Measurements from ENCODE around the gene CCND2.

The CCND2 gene

DNA sequence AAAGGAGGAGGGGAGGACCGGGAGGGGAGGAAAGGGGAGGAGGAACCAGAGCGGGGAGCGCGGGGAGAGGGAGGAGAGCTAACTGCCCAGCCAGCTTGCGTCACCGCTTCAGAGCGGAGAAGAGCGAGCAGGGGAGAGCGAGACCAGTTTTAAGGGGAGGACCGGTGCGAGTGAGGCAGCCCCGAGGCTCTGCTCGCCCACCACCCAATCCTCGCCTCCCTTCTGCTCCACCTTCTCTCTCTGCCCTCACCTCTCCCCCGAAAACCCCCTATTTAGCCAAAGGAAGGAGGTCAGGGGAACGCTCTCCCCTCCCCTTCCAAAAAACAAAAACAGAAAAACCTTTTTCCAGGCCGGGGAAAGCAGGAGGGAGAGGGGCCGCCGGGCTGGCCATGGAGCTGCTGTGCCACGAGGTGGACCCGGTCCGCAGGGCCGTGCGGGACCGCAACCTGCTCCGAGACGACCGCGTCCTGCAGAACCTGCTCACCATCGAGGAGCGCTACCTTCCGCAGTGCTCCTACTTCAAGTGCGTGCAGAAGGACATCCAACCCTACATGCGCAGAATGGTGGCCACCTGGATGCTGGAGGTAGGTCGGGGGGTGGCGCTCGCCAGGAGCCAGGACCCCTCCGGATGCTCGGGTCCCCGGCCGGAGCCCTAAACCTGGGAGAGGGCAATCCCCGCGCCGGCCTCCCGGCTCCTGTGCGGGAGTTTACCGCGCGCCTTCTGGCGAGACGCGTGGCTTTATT lies at the start of gene CCND2:
CCND2 (plus strand) TSS at position 111 of the 744 bp plus-strand sequence; CDS start at position 390, 279 bp downstream.
- peak within 1 kb of the TSS; percentile 76 for H3K4me3 ChIP-seq (replicated peaks; ENCODE audit: low read depth, low read length)
- TF ChIP-seq, protein P1, sequence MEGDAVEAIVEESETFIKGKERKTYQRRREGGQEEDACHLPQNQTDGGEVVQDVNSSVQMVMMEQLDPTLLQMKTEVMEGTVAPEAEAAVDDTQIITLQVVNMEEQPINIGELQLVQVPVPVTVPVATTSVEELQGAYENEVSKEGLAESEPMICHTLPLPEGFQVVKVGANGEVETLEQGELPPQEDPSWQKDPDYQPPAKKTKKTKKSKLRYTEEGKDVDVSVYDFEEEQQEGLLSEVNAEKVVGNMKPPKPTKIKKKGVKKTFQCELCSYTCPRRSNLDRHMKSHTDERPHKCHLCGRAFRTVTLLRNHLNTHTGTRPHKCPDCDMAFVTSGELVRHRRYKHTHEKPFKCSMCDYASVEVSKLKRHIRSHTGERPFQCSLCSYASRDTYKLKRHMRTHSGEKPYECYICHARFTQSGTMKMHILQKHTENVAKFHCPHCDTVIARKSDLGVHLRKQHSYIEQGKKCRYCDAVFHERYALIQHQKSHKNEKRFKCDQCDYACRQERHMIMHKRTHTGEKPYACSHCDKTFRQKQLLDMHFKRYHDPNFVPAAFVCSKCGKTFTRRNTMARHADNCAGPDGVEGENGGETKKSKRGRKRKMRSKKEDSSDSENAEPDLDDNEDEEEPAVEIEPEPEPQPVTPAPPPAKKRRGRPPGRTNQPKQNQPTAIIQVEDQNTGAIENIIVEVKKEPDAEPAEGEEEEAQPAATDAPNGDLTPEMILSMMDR (IDR thresholded peaks at IDR 0.05; ENCODE audit: low read length, missing control alignments) = no peak
- peak; percentile 88 for DNase-seq (ENCODE audit: low read depth)

DNA sequence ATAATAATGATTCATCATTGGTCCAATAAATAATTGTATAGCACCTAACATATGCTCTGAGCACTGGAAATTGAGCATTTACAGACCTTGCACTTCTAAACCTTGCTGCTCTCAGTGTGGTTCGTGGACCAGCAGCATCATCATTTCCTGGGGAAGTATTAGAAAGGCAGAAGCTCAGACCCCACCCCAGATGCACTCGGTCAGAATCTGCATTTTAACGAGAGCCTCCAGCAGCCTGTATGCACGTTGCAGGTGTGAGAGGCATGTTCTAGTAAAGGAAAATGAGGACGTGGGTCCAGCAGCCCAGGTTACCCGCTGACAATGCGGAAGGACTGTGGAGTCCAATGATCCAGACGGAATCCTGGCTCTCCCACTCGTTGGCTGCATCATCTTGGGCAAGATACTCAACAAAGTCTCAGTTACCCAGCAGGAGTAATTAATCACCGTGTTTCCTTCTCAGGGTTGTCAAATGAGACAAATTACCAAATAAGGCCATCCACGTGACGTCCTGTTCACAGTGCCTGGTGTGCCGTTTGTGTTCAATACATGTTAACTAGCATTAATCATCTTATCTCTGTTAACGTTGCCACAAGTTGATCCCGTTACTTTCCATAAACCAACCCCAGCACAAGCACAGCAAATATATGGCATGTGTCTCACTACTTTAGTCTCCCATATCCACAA lies 49.2 kb upstream of the CCND2 start:
- no peak overlapping the region for H3K4me3 ChIP-seq (replicated peaks; ENCODE audit: low read depth, low read length)

DNA sequence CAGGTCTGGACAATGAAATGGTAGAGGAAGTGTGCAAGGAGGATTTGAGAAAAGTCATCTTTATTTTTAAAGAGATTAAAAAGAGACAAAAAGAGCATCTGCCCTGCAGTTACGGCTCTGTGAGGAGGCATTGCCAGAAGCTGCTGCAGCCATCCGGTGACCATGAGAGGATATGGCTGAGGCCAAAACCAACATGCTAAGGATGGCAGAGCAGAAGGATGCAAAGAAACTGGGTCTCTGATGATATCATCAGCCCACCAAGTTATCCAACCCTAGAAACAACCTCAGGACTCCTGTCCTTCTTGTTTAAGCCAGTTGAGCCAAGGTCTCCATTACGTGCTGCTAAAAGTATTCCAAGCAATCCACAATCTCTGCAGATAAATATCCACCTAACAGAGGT lies 48.0 kb upstream of the CCND2 start:
- DNase-seq (ENCODE audit: low read depth) = no peak
- no peak overlapping the region for H3K4me3 ChIP-seq (replicated peaks; ENCODE audit: low read depth, low read length)
- TF ChIP-seq, protein P1 (IDR thresholded peaks at IDR 0.05; ENCODE audit: low read length, missing control alignments) = no peak

More for the DNA sequence above, 49.2 kb upstream of the CCND2 start:
- TF ChIP-seq, protein P1 (IDR thresholded peaks at IDR 0.05; ENCODE audit: low read length, missing control alignments) = no peak
- DNase-seq (ENCODE audit: low read depth) = no peak

DNA sequence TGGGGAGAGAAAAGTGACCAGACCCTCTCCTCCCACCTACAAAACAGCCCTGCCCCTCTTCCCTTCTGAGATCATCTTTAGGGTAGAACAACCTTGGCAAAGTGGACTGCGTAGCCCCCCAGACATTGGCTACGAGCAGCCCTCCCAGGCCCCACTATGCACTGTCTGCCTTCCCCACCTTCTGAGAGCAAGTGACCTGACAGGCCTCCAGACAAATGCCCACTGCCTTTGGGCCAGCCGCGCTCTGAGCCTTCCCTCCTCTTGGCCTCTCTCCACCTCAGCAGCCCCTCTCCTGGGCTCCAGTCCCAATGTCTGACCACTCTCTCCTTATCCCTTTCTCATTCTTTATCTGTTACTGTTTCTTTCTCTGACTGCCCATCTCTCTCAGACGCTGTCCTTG lies 46.5 kb upstream of the CCND2 start:
- H3K4me3 ChIP-seq (replicated peaks; ENCODE audit: low read depth, low read length) = no peak overlapping the region
- DNase-seq (ENCODE audit: low read depth) = no peak
- TF ChIP-seq, protein P1 (IDR thresholded peaks at IDR 0.05; ENCODE audit: low read length, missing control alignments) = no peak

DNA sequence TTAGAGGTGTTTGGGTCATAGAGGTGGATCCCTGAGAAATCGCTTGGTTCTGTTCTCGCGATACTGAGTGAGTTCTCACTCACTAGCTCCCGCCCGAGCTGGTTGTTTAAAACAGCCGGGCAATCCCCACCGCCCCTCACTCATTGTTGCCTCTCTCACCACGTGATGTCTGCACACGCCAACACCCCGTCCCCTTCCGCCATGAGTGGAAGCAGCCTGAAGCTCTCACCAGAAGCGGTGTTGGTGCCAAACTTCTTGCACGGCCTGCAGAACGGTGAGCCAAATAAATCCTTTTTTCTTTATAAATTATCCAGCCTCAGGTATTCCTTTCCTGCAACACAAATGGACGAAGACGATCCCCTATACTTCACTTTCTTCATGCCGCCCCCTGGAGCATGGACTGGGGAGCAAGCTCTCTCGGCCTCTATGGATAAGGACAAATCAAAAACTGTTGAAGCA lies 45.4 kb upstream of the CCND2 start:
- no peak overlapping the region for H3K4me3 ChIP-seq (replicated peaks; ENCODE audit: low read depth, low read length)

DNA sequence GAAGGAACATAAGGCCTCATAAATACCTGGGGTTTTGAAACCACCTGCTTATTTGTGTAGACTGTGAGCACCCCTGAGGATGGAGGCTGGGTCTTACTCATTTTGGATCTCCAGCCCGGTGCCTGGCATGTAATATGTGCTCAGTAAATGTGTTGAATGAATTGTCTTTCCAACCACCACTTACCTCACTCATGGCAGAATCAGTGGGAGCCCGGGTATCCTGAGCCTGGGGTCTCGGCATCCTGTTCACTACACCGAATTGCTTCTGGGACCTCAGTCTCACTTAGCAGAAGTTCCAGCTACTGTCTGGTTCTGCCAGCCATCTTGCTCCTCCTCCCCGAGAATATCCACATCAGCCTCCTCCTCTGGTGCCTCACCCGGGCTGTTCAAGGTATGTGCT lies 43.0 kb upstream of the CCND2 start:
- no peak for DNase-seq (ENCODE audit: low read depth)
- TF ChIP-seq, protein P1 (IDR thresholded peaks at IDR 0.05; ENCODE audit: low read length, missing control alignments) = no peak
- H3K4me3 ChIP-seq (replicated peaks; ENCODE audit: low read depth, low read length) = no peak overlapping the region

More for the DNA sequence above, 45.4 kb upstream of the CCND2 start:
- TF ChIP-seq, protein P1 (IDR thresholded peaks at IDR 0.05; ENCODE audit: low read length, missing control alignments) = no peak
- no peak for DNase-seq (ENCODE audit: low read depth)
